Naive B cell (primary cell): ENCODE measurements around the gene CDC26. TPM values are rescaled to one million over a fixed set of nuclear protein-coding genes. Genes with fewer than 3 reads are reported as not detected.

ENCODE experiments used
- ATAC-seq, 2 donors: fragments of 150-1000 bp; cut with Tn5 transposase; 2 replicates each; pipeline ENCODE4 v1.10.0; 2021; ENCODE audit warnings: low read depth in 2 of 2, mild to moderate bottlenecking in 2 of 2, moderate library complexity in 2 of 2
- DNase-seq: peaks from one replicate; pipeline ENCODE4 v3.0.0; 2022
- H3K27ac Mint-ChIP-seq, 6 donors: one replicate each; pipeline ENCODE4 v1.8.0; 2020 to 2022; ENCODE audit warnings: mild to moderate bottlenecking in 6 of 6, mixed read lengths in 6 of 6, moderate library complexity in 5 of 6, inconsistent platforms in 2 of 6
- H3K27me3 Mint-ChIP-seq, 3 donors: one replicate each; pipeline ENCODE4 v1.8.0; 2021 to 2022; ENCODE audit warnings: mixed read lengths in 3 of 3, mild to moderate bottlenecking in 1 of 3
- H3K36me3 Mint-ChIP-seq, 2 donors: one replicate each; pipeline ENCODE4 v1.8.0; 2020 to 2022; ENCODE audit warnings: mixed read lengths in 2 of 2, inconsistent platforms in 1 of 2, mild to moderate bottlenecking in 1 of 2
- H3K4me1 Mint-ChIP-seq, 3 donors: one replicate each; pipeline ENCODE4 v1.8.0; 2020 to 2022; ENCODE audit warnings: mixed read lengths in 3 of 3, inconsistent platforms in 1 of 3, mild to moderate bottlenecking in 1 of 3, moderate library complexity in 1 of 3
- H3K4me3 Mint-ChIP-seq, 8 donors: one replicate each; pipeline ENCODE4 v1.8.0; 2020 to 2022; ENCODE audit warnings: mild to moderate bottlenecking in 8 of 8, mixed read lengths in 8 of 8, moderate library complexity in 8 of 8, inconsistent platforms in 2 of 8
- H3K9me3 Mint-ChIP-seq, 7 donors: one replicate each; pipeline ENCODE4 v1.8.0; 2020 to 2022; ENCODE audit warnings: mixed read lengths in 7 of 7, mild to moderate bottlenecking in 5 of 7, inconsistent platforms in 2 of 7, moderate library complexity in 1 of 7
- polyA plus RNA-seq, 6 donors: library from polyadenylated mRNA; unstranded; fragments of 300-500 nt; fragmentation: Illumina TruSeq; gene quantifications; one replicate each; pipeline ENCODE4 v1.2.3, GENCODE V29; 2021; ENCODE audit warnings: low read depth in 6 of 6

Gene CDC26
- polyA plus RNA-seq: 100 to 1,000 TPM in 5 of 6 donors, 10 to 100 TPM in 1; 99.0 to 184 (median 138) TPM

- H3K27ac Mint-ChIP-seq: no peak within 1 kb of the TSS
- ATAC-seq: peak; percentile 95 to 96
- no peaks in the 10 kb centered on the region for H3K27me3 Mint-ChIP-seq
- H3K36me3 Mint-ChIP-seq: peaks cover 17 to 21% of the 10 kb centered on the region in 2 donors
- H3K4me1 Mint-ChIP-seq: peaks cover 8 to 21% (median 15%) of the 10 kb centered on the region in 3 donors
- no peak within 1 kb of the TSS for H3K4me3 Mint-ChIP-seq
- DNase-seq: peak; percentile 93
- no peaks in the 10 kb centered on the region for H3K9me3 Mint-ChIP-seq
Measured at GRCh38 chr9:113275157-113276131, at the start of gene CDC26, which contains the start of gene PRPF4. Gene CDC26 (minus strand): TSS chr9:113275572. CDS start chr9:113272507, 3,065 bp downstream. Gene PRPF4 (plus strand): TSS chr9:113275658. CDS start chr9:113275744, 86 bp downstream.

GRCh38 chr9:113322671-113323070, 47.3 kb upstream of the CDC26 start:
- H3K36me3 Mint-ChIP-seq: no peaks in the 10 kb centered on the region
- no peak overlapping the region for H3K27ac Mint-ChIP-seq
- no peaks in the 10 kb centered on the region for H3K4me1 Mint-ChIP-seq
- DNase-seq: no peak
- no peaks in the 10 kb centered on the region for H3K27me3 Mint-ChIP-seq
- no peaks in the 10 kb centered on the region for H3K9me3 Mint-ChIP-seq
- no peak for ATAC-seq
- no peak overlapping the region for H3K4me3 Mint-ChIP-seq

- Mint-ChIP-seq H3K4me1 (no peaks in the 10 kb centered on the region), H3K27ac (no peak overlapping the region), H3K4me3 (no peak overlapping the region), H3K9me3 (no peaks in the 10 kb centered on the region), H3K27me3 (no peaks in the 10 kb centered on the region), H3K36me3 (no peaks in the 10 kb centered on the region)
- ATAC-seq (no peak), DNase-seq (no peak)
Measured at GRCh38 chr9:113320051-113320450, 44.7 kb upstream of the CDC26 start.

GRCh38 chr9:113319054-113319453, 43.7 kb upstream of the CDC26 start:
- no peak overlapping the region for H3K4me3 Mint-ChIP-seq
- no peak for DNase-seq
- H3K27me3 Mint-ChIP-seq: no peaks in the 10 kb centered on the region
- no peak for ATAC-seq
- H3K4me1 Mint-ChIP-seq: no peaks in the 10 kb centered on the region
- H3K9me3 Mint-ChIP-seq: no peaks in the 10 kb centered on the region
- H3K27ac Mint-ChIP-seq: no peak overlapping the region
- no peaks in the 10 kb centered on the region for H3K36me3 Mint-ChIP-seq

DNA sequence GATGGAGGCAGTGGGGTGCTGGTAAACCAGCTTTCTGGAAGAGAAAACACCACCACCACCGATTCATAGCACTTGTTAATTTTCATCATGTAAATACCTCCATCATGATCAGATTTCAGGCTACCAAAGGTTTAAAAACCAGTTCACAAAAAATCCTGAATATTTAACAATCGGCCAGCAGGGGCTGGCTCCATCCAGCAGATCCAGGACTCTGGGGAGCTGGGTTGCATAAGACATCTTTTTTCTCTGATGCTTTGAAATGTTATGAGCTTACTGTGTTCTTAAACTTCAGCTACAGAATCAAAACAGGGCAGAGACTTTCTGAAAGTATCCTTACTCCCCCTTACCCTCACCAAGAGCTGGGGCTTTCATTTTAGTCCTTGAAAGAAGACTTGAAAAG, 42.4 kb upstream of the CDC26 start:
- H3K36me3 Mint-ChIP-seq: no peaks in the 10 kb centered on the region
- H3K4me3 Mint-ChIP-seq: no peak overlapping the region
- no peak for ATAC-seq
- DNase-seq: no peak
- H3K9me3 Mint-ChIP-seq: no peaks in the 10 kb centered on the region
- H3K27ac Mint-ChIP-seq: no peak overlapping the region
- no peaks in the 10 kb centered on the region for H3K4me1 Mint-ChIP-seq
- no peaks in the 10 kb centered on the region for H3K27me3 Mint-ChIP-seq

DNA sequence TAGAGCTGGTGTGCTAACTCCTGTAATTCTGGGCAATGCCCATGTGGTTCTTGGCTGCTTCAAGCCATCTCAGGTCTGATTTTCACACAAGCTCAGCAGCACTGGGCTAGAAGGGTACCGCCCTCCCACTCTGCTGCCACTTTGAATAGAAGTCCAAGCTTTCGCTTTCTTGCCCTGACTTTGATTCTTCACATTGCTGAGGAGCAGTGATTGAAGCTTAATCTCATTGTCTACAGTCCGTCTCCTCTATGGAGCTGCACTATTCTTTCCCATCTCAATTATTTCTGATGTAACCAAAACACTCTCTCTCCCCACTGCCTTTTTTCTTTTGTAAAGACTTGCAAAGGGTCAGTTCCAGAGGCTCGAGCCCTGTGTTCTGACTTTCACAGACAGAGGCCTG, 40.7 kb upstream of the CDC26 start:
- H3K27me3 Mint-ChIP-seq: no peaks in the 10 kb centered on the region
- no peak for DNase-seq
- no peak for ATAC-seq
- H3K36me3 Mint-ChIP-seq: no peaks in the 10 kb centered on the region
- H3K9me3 Mint-ChIP-seq: no peaks in the 10 kb centered on the region
- H3K4me3 Mint-ChIP-seq: no peak overlapping the region
- H3K4me1 Mint-ChIP-seq: no peaks in the 10 kb centered on the region
- H3K27ac Mint-ChIP-seq: no peak overlapping the region

- Mint-ChIP-seq H3K9me3 (no peaks in the 10 kb centered on the region), H3K27ac (no peak overlapping the region), H3K4me3 (no peak overlapping the region), H3K27me3 (no peaks in the 10 kb centered on the region), H3K4me1 (no peaks in the 10 kb centered on the region), H3K36me3 (no peaks in the 10 kb centered on the region)
- no peak for ATAC-seq
- DNase-seq: no peak
Measured at GRCh38 chr9:113315231-113315630, 39.9 kb upstream of the CDC26 start.

GRCh38 chr9:113313261-113313660, 37.9 kb upstream of the CDC26 start:
- no peak for ATAC-seq

GRCh38 chr9:113311961-113312360, 36.6 kb upstream of the CDC26 start:
- Mint-ChIP-seq H3K9me3 (no peaks in the 10 kb centered on the region), H3K36me3 (no peaks in the 10 kb centered on the region), H3K4me3 (no peak overlapping the region), H3K27ac (no peak overlapping the region), H3K27me3 (no peaks in the 10 kb centered on the region), H3K4me1 (no peaks in the 10 kb centered on the region)
- no peak for ATAC-seq
- DNase-seq: no peak

More at GRCh38 chr9:113313261-113313660, 37.9 kb upstream of the CDC26 start:
- Mint-ChIP-seq H3K36me3 (no peaks in the 10 kb centered on the region), H3K27me3 (no peaks in the 10 kb centered on the region), H3K4me1 (no peaks in the 10 kb centered on the region), H3K27ac (no peak overlapping the region), H3K9me3 (no peaks in the 10 kb centered on the region), H3K4me3 (no peak overlapping the region)
- no peak for DNase-seq

GRCh38 chr9:113310538-113310937, 35.2 kb upstream of the CDC26 start:
- Mint-ChIP-seq H3K4me1 (no peaks in the 10 kb centered on the region), H3K9me3 (no peaks in the 10 kb centered on the region), H3K36me3 (no peaks in the 10 kb centered on the region), H3K4me3 (no peak overlapping the region), H3K27ac (no peak overlapping the region), H3K27me3 (no peaks in the 10 kb centered on the region)
- ATAC-seq (no peak), DNase-seq (no peak)

DNA sequence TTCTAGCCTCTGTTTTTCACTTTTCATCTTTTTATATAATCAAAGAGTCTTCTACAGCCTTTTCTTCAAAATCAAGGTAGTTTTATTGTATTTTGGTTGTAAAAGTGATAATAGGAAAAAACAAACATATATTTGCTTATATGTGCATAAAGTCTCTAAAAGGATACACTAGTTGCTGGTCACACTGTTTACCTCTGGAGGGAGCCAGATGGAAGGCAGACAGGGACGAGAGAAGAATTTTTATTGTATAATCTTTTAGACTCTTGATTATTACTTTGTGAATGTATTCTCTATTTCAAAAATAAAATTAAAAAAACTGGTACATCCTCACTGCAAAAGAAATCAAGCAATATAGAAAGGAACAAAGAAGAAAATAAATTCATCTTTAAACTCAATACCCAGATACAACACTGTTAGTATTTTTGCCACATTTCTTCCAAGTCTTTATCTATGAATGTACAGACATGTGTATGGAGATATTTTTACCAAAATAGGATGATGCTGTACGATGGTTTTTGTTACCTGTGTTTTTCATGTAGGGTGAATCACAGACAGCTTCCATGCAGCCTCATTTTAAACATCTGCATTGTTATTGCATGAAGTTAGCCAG, 33.9 kb upstream of the CDC26 start:
- DNase-seq: peak; percentile 6
- Mint-ChIP-seq H3K4me1 (no peaks in the 10 kb centered on the region), H3K4me3 (no peak overlapping the region), H3K27me3 (no peaks in the 10 kb centered on the region), H3K36me3 (no peaks in the 10 kb centered on the region), H3K27ac (no peak overlapping the region), H3K9me3 (no peaks in the 10 kb centered on the region)
- ATAC-seq: no peak

GRCh38 chr9:113307396-113307975, 32.1 kb upstream of the CDC26 start:
- Mint-ChIP-seq H3K27me3 (peaks cover 0 to 8% (median 0%) of the 10 kb centered on the region in 3 donors), H3K27ac (no peak overlapping the region), H3K36me3 (no peaks in the 10 kb centered on the region), H3K4me1 (no peaks in the 10 kb centered on the region), H3K9me3 (no peaks in the 10 kb centered on the region), H3K4me3 (no peak overlapping the region)
- no peak for DNase-seq
- no peak for ATAC-seq

DNA sequence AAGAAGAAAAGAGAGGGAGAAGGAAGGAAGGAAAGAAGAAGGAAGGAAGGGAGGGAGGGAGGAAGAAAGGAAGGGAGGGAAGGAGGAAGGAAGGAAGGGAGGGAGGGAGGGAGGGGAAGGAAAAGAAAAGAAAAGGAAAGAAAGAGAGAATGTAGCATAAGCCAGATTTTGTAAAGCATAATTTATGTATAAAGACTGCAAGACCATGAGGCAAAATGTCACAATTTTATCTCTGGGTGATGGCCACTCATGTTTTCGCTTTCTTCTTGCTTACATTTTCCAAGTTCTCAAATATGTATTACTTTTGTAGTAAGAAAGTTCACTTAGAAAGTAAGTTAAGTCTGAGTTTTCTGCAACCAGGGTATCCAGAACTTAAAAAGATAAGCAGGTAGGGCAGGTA, 31.2 kb upstream of the CDC26 start:
- no peaks in the 10 kb centered on the region for H3K9me3 Mint-ChIP-seq
- H3K4me3 Mint-ChIP-seq: no peak overlapping the region
- ATAC-seq (no peak), DNase-seq (no peak)
- H3K36me3 Mint-ChIP-seq: no peaks in the 10 kb centered on the region
- H3K4me1 Mint-ChIP-seq: no peaks in the 10 kb centered on the region
- H3K27ac Mint-ChIP-seq: no peak overlapping the region
- peaks cover 0 to 8% (median 0%) of the 10 kb centered on the region in 3 donors for H3K27me3 Mint-ChIP-seq
